Measurements from ENCODE around the gene WASF3. TPM values are rescaled to one million over a fixed set of nuclear protein-coding genes. Genes with fewer than 3 reads are reported as not detected.
"Not testable (repeated sequence)": the region's sequence is repeated elsewhere in the genome, so short reads cannot be mapped to it uniquely, and the experiment has no call there.

Gene WASF3
- total RNA-seq, 1 donor from 2014 or later: 6.8 TPM

DNA sequence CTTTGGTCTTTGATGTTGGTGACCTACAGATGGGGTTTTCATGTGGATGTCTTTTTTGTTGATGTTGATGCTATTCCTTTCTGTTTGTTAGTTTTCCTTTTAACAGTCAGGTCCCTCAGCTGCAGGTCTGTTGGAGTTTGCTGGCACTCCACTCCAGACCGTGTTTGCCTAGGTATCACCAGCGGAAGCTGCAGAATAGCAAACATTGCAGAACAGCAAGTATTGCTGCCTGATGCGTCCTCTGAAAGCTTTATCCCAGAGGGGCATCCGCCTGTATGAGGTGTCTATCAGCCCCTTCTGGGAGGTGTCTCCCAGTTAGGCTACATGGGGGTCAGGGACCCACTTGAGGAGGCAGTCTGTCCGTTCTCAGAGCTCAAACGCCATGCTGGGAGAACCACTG is 78.2 kb downstream of the WASF3 start:
- DNase-seq (ENCODE audit: low read depth): not testable (repeated sequence)

DNA sequence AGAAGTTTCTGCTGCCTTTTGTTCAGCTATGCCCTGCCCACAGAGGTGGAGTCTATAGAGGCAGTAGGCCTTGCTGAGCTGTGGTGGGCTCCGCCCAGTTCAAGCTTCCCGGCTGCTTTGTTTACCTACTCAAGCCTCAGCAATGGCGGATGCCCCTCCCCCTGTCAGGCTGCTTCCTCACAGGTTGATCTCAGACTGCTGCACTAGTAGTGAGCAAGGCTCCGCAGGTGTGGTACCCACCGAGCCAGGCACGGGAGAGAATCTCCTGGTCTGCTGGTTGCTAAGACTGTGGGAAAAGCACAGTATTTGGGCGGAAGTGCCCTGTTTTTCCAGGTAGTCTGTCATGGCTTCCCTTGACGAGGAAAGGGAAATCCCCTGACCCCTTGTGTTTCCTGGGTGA is 78.6 kb downstream of the WASF3 start:
- DNase-seq (ENCODE audit: low read depth): not testable (repeated sequence)

DNA sequence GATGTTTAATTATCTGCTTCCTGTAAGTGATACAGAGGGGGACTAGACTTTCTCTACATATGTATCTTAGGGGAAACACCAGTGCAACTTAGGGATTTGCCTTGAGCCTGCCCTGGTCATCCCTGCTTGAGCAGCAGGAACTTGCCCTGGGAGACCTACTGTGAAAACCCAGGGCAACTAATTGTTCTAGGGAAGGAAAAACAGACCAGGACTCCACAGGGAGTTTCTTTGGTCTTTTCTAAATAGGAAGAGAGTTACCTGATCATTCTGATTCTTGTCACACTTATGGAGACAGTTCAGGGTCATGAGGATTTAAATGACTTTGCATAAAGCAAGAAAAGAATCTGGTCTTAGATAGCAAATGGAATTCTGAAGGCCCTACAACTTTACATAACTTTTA is 89.1 kb downstream of the WASF3 start:
- DNase-seq (ENCODE audit: low read depth): peak; percentile 7

DNA sequence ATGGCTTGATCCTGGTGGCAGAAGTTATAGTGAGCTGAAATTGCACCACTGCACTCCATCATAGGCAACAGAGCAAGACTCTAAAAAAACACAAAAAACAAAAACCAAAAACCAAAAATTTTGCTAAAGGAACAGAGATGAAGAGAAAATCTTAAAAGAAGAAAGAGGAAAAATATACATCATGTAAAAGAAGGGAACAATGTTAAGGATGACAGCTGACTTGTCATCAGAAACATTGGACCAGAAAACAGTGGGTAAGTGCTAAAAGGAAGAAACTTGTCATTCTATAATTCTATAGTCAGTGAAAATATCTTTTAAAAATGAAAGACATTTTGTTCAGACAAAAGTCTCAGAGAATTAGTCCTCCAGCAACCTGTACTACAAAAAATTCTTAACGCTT is 93.8 kb downstream of the WASF3 start:
- no peak for DNase-seq (ENCODE audit: low read depth)

DNA sequence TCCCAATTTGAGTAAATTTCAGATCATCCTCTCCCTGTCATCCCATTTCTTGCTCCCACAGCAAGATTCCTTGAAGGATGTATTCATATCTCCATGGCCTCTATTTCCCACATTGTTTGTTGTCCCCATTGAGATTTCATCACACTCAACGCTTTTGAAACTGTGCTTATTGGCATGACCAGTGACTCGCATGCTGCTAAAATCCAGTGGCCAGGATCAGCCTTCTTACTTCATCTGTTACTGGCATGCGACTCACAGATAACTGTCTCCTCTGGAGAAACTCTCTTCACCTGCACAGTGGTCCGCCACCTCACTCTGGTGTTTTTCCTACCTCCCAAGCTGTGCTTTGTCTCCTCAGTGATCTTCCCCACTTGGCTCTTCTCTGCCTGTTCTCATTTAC is 95.8 kb downstream of the WASF3 start:
- DNase-seq (ENCODE audit: low read depth): peak; percentile 51

DNA sequence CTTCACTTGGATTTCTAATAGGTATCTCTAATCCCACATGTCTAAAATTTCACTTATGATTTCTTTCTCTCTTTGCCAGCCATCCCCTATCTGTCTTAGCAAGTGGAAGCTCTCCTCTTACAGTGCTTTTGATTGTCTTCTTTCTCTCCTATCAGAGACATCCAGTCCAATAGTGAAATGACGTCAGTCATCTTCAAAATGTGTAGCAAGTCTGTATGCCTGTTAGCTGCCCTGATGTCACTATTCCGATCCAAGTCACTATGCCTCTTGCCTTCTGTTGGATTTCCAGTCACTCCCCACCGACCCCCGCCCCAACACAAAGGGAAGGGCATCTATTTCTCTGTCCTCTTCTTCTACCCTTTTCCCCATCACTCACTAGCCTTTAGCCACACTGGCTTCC is 96.4 kb downstream of the WASF3 start:
- no peak for DNase-seq (ENCODE audit: low read depth)

DNA sequence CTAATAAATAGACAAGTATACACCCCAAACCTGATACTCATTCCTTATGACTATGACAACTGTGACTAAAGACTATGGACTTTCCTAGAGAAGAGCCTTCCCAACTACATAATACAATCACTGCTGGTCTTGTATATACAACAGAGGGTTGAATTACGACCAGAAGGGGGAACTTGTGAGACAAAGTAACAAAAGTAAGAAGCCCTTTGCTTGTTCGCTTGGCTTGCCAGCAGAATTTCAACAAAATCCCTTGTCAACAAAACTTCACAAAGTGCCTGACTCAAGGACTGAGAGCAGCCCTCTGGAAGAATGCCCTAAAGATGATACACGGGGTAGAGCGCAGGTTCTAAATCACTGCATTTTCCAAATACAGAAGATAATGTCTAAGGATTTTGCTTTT is 99.4 kb downstream of the WASF3 start:
- peak; percentile 46 for DNase-seq (ENCODE audit: low read depth)

DNA sequence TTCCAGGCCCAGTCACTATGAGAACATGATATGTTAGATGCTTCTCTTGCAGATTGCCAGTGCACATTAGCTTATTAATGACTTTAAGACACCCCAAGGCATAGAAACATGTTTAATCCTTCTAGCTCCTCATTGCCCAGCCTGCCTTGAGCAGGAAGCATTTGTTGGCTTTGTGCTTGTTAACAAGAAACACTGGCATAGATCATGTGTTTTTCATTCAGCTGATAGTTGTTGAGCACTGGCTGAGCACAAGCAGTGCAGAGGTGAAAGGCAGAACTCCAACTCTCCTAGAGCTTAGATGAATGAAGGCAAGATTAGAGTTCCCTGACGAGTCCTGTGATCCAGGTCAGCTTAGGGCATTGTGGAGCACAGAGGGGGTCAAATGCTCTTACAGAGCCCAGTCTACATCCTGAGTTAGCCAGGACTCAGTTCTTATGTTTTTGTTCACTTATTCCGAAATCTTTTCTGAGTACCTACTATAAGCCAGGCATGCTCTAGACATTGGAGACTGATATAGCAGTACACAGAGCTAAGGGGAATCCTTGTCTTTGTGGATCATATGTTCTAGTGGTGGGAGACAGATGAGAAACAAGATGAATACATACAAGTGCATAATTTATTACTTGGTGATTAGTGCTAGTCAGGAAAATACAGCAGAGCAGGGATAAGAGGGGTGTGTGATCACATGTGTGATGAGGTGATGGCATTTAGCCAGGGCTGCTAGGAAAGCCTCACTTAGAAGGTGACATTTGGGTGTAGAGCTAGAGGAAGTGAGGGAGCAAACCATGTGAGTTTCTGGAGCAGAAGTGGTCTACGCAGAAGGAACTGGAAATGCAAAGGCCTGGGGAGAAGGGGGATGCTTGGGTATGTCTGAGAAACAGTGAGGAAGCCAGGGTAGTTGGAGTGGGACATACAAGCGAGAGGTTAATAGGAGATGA is 101.2 kb downstream of the WASF3 start:
- no peak for DNase-seq (ENCODE audit: low read depth)

DNA sequence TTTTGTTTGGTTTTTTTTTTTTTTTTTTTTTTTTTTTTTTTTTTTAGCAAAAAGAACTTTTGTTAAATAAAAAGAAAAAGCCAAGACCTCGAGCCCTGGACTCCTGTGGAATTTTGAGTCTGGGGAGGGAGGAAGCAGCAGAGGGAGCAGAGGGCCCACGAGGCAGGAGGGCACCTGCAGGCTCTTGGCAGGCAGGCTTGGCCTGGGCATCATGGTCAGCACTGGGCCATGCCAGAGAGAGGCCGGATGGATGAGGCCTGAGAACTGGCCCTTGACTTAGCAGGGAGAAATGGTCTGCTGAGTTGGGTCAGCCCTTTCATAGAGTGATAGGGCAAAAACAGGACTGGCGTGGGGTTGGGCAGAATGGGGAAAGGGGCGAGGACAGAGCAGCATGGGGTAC is 102.7 kb downstream of the WASF3 start:
- DNase-seq (ENCODE audit: low read depth): no peak

DNA sequence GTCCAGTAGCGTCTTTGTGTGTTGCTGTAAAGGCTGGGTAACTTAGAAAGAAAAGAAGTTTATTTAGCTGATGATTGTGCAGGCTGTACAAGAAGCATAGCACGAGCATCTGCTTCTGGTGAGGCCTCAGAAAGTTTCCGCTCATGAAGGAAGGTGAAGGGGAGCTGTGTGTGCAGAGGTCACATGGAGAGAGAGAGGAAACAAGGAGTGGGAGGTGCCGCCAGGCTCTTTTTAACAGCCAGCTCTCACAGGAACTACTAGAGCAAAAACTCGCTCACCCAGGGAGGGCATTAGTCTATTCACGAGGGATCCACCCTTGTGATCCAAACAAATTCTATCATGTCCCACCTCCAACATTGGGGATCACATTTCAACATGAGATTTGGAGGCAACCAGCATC is 103.3 kb downstream of the WASF3 start:
- no peak for DNase-seq (ENCODE audit: low read depth)

DNA sequence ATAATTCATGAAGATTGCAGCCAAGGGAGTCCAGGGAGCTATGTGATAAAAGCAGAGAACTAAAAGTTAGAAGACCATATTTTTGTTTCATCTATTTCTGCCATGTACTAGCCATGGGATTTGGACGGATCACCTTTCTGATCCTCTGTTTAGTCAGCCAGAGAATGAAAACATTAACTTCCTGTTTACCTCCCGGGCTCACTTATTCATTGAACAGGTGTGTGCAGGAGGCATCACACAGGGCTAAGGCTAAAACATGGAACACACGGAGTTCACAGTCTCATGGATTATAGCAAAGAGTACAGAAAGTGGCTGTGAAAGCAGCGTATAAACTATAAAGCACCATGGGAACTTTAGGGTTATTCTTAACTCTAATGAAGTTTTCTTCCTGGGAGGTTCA is 106.3 kb downstream of the WASF3 start:
- DNase-seq (ENCODE audit: low read depth): peak; percentile 52

DNA sequence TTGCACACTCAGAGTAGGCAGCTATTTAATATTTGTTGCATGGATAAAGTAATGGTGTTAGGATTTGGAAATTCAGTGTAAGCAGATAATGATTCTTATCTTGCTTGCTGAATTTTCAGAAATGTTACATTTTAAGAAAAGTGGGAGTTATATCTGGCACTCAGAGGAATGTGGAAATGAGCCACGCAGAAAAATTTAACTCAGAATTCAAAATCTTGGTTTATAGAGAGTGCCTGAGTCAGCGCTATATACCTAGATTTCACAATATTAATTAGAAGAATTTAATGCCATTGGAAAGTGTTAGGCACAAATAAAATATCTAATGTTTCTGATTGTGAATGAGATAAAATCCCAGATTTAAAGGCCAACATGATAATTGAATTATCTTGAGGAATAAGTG is 106.8 kb downstream of the WASF3 start:
- DNase-seq (ENCODE audit: low read depth): no peak

DNA sequence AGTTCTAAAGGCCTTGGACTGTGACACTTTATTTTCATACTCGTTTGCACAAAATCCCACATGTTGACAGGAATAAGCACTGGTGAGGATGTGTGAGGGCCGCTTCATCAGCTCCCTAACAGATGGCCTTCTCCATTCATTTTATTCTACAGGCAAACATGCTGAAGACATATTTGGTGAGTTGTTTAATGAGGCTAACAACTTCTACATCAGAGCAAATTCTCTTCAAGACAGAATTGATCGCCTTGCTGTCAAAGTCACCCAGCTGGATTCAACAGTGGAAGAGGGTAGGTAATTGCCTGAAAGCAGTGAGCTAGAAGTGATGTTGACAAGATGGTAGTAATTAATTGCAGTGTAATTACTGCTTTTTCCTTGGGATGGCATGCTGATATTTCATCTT is 107.4 kb downstream of the WASF3 start:
- no peak for DNase-seq (ENCODE audit: low read depth)

DNA sequence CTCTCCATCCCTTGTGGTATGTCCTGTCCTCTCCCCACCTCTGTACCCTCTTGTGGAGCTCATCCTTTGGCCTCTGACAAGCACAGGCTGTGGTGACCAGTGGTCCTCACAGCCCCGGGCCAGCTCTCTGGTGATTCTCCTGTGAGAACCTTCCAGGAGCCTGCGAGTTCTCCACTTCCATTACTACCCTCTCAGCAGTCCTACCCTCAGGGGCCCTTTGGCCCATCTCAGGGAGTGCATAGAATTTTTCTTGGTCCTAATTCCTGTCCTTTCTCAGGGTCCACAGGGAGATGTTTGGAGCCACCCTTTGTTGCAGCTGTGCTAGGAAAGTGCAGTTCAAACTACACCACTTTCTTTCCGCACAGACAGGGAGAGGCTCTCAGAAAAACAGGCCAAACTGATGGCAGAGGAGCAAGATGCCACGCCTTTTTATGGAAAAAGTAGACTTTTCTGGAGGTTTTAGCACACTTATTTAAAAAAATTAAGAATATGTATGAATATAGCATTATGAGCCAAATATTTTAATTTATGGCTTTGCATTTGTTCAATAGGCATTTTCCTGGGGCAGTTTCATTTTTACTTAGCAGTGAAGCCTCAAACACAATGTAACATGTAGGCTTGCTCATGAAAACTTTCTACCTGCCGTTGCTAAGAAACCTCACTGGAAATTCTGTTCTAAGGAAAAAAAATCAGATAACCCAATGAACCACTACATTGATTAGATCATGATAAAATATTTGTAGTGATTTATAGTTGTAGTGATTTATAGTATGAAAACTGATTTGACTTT is 111.1 kb downstream of the WASF3 start:
- no peak for DNase-seq (ENCODE audit: low read depth)

DNA sequence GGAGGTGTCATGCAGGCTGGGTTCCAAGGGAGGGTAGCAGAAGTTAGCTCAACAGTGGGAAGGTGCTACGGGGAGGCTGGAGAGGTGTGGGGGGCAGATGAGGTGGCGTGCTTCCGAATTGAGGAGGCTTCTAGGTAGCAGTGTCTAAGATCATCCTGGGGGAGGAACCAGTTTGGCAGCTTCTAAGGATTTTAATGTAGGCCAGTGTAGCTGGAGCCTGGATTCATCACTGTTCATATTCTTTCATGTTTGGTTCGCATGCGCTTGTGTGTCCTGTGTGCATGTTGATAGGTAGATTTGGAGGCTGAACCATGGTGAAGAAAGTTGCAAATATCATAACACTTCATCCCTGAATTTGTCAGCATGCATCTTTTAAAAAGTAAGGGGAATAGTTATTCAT is 116.4 kb downstream of the WASF3 start:
- no peak for DNase-seq (ENCODE audit: low read depth)

DNA sequence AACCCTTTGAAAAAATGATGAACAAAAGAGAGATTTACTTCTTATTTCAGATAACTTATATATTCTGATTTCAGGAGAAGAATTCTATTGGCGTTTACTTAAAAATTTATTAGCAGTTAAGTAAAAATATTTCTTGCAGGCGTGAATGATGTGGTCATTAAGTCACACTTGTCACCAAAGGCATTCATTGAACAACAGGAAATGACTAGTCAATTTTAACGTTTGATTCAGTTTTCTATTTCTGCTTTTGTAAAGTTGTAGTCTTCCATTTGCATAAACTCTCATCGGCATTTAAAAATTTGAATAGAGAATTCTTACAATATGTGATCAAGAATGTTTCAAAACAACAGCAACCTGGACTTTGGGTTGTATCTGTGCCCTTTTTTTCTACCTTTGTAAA is 119.7 kb downstream of the WASF3 start:
- DNase-seq (ENCODE audit: low read depth): no peak

DNA sequence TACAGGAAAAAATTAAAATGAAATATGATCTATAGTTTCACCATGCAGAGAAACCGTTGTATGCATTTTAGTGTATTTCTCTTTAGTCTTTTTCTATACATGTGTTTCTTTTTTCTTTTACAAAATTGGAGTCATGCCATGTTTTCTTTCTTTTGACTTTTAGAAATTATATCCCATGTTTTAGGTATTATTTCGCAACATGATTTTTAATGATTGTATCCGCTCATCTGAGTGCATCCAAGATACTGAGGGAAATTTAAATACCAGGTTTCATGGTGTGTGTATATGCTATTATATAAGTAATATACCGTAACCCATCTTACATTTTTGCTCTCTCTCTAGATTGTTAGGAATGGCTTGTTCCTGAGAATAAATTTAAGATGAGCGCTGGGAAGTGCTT is 120.8 kb downstream of the WASF3 start:
- DNase-seq (ENCODE audit: low read depth): no peak

DNA sequence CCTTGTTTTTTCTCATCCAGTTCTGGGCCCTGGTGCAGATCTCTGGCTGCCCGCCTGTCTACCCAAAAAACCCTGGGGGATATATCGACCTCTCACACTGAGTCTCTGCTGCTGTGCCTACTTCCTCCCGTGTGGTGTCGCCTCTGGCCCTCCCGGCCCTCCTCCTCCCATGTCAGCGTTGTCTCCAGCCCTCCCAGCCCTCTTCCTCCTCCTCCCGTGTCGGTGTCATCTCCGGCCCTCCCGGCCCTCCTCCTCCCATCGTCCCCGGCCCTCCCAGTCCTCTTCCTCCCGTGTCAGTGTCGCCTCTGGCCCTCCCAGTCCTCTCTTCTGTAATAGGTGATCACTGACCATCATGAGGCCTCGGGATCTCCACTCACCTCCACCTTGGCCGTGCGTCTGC is 121.3 kb downstream of the WASF3 start:
- DNase-seq (ENCODE audit: low read depth): no peak

DNA sequence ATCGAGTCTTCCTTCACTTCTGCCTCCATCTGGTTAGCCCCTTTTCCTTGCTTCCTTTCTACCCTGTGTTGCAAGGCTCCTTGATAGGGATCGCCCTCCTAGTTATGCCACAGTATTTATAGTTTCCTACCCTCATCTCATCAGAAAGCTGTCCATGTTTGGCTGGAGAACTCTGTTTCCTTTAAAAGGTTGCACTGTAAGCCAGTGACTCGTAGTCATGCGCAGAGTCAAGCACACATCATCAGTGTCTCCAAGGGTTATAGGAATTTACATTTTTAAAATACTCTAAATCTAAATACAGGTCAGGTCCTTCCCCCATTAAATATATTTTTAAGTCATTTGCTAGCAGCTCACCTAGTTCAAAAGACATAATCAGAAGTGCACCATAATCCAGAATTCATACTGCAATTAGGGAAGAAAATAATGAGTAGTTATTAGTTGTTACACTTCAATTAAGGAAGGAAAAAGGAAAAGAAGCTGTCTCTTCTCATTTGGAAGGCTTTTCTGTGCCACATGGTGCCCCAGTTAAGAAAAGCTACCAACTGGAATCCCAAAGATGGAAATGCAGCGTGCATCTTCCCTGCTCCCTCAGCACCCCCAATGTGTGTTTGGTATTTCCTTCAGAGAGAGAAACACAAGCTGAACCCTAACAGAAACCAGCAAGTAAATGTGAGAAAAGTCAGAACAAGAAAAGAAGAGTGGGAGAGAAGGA is 122.1 kb downstream of the WASF3 start:
- peak; percentile 73 for DNase-seq (ENCODE audit: low read depth)

DNA sequence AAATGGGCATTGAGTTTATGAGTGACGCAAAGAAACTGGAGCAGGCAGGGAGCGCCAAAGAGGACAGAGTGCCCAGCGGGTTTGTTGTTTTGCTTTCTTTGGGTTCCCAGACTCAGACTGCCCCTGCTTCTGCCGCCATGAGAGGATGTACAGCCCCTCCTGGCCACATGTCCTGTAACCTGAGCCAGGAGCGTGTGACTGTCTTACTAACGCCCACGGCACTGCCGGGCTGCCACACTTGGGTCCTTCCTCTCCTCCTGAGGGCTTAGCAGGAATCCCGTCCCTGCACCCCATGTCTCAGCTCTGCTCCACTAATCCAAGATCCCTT is 122.6 kb downstream of the WASF3 start:
- DNase-seq (ENCODE audit: low read depth): peak; percentile 40

DNA sequence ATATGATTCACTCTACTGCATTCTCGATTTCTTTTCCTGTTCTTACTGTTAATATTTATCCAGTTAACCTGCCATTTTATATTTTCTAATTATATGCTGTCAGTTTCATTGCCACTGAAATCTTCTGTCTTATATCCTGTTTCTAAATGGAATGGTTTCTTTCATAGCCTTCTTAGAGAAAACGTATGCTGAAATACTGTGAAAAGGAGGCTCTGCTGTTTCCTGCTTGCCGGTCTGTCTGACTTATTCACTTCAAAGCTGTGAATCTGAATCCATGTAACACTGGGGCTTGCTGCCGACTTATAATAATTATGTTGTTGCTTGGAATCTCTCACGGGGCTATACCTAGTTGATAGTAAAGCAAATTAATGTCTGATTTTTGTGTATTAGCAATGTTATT is 123.1 kb downstream of the WASF3 start:
- no peak for DNase-seq (ENCODE audit: low read depth)

DNA sequence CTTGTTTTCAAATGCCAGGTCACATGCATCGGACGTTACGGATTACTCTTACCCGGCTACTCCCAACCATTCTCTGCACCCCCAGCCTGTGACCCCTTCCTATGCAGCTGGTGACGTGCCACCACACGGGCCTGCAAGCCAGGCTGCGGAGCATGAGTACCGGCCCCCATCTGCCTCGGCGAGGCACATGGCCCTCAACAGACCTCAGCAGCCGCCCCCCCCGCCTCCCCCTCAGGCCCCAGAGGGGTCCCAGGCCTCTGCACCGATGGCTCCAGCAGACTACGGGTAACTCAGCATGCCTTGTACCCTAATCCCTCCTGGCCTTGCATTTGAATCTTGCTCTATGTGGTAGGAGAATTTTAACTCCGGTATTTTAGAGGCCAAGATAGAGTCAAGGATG is 123.6 kb downstream of the WASF3 start:
- no peak for DNase-seq (ENCODE audit: low read depth)

DNA sequence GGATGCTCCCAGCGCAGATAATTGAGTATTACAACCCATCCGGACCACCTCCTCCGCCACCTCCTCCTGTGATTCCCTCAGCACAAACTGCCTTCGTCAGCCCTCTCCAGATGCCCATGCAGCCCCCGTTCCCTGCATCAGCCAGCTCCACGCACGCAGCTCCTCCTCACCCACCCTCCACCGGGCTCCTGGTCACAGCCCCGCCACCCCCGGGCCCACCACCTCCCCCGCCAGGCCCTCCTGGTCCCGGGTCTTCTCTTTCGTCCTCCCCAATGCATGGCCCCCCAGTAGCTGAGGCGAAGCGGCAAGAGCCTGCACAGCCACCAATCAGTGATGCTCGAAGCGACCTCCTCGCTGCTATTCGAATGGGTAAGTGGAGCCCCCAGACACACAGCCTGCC is 125.1 kb downstream of the WASF3 start:
- DNase-seq (ENCODE audit: low read depth): no peak
